Measurements from ENCODE around the gene SGMS1.
"Not testable (repeated sequence)": the region's sequence is repeated elsewhere in the genome, so short reads cannot be mapped to it uniquely, and the experiment has no call there.

Gene SGMS1

DNA sequence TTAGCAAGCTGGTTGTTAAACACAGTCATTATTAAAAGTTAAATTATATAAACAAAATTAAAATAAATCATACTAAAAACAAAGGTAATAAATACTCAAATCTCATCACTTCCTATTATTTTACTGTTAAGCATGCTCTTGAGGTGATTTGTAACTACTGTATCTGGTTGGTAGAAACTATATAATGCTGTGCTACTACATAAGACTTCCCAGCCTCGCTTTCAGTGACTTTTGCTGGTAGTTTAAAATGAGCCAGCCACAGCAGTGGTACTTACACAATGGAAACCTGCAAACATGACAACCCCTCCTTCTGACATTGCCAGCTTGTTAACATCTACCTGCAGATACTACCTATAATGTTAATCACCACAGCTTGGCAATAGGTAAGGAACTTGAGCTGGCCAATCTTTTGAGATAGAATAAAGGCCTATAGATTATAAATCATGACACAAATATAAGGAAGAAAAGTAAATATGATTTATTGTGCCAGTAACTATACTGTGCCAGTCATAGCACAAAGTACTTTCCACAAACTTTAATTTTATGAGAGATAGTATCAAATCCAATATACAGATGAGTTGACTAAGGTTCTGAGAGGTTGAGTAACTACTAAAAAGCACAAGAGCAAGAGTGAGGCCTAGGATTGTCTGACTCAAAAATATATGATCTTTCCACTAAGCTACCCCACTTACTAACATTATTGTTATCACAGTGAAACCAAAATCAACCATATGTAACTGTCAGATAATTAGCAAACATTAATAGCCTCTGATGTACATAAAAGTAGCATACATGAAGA is 191.3 kb downstream of the SGMS1 start:
- DNase-seq (ENCODE audit: low read depth), result no peak
- no peak overlapping the region for H3K4me3 ChIP-seq (ENCODE audit: control insufficient read depth, low read depth, low read length)
- TF ChIP-seq, protein P1, sequence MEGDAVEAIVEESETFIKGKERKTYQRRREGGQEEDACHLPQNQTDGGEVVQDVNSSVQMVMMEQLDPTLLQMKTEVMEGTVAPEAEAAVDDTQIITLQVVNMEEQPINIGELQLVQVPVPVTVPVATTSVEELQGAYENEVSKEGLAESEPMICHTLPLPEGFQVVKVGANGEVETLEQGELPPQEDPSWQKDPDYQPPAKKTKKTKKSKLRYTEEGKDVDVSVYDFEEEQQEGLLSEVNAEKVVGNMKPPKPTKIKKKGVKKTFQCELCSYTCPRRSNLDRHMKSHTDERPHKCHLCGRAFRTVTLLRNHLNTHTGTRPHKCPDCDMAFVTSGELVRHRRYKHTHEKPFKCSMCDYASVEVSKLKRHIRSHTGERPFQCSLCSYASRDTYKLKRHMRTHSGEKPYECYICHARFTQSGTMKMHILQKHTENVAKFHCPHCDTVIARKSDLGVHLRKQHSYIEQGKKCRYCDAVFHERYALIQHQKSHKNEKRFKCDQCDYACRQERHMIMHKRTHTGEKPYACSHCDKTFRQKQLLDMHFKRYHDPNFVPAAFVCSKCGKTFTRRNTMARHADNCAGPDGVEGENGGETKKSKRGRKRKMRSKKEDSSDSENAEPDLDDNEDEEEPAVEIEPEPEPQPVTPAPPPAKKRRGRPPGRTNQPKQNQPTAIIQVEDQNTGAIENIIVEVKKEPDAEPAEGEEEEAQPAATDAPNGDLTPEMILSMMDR (IDR thresholded peaks at IDR 0.05; ENCODE audit: control insufficient read depth, insufficient read depth, low read depth, low read length, missing control alignments), result no peak

DNA sequence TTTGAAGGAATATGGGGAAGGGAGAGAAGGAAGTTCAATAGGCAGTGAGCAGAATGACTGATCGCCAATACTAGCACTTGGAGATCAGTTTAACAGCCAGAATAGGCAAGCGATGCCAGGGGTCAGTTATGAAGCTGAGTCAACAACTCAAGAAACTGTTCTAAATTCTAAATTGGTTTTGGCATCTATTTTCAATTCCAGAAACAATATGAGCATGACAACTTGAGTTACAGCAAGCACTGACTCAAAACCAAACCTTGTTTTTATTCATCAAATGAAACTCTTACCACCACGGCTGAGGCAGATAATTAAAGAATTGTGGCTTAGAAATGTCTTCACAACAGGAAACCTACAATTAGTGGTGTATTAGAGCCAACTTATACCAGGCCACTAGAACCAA is 192.0 kb downstream of the SGMS1 start:
- DNase-seq (ENCODE audit: low read depth), result peak; percentile 74
- H3K4me3 ChIP-seq (ENCODE audit: control insufficient read depth, low read depth, low read length), result peak overlapping the region; percentile 2; the same call in 1 of the 2 replicates
- TF ChIP-seq, protein P1 (IDR thresholded peaks at IDR 0.05; ENCODE audit: control insufficient read depth, insufficient read depth, low read depth, low read length, missing control alignments), result no peak

DNA sequence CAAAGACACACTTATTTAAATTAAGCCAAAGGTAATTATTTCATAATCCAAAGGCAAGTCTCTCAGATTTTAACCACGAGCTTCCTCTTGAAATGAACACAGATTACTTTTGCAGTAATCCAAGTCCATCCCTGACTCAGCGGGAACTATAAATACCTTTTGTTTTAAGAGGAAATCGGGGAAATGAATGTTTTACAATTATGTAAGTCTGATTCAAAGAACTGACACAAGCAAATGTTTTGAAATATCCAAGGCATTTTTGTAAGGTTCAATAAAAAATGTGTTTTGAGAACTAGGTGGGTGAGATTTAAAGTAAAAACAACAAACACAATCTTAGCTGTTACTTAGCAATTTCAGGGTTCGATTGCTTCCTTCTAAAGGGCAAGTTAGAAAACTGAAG is 192.6 kb downstream of the SGMS1 start:
- DNase-seq (ENCODE audit: low read depth), result peak; percentile 73
- peak overlapping the region; percentile 2; the same call in 1 of the 2 replicates for H3K4me3 ChIP-seq (ENCODE audit: control insufficient read depth, low read depth, low read length)
- TF ChIP-seq, protein P1 (IDR thresholded peaks at IDR 0.05; ENCODE audit: control insufficient read depth, insufficient read depth, low read depth, low read length, missing control alignments), result no peak

DNA sequence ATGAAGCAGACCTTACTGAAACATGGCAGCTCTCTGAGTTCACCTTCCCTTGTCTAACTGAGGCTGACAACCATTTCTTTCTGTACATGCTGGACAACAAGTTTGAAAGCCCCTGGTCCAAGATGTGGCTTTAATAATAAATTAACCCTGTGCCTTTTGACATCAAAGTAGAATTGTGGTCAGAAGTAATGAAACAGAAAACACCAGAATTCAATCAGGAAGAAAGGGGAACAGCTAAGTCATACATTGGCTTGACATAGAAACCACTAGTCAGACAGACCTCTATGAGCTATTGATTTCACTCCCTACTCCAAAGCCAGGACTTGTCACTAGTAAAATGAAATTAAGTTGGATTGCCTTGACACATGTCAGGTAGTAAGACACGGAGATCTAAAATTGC is 197.3 kb downstream of the SGMS1 start:
- H3K4me3 ChIP-seq (ENCODE audit: control insufficient read depth, low read depth, low read length), result no peak overlapping the region
- TF ChIP-seq, protein P1 (IDR thresholded peaks at IDR 0.05; ENCODE audit: control insufficient read depth, insufficient read depth, low read depth, low read length, missing control alignments), result no peak
- no peak for DNase-seq (ENCODE audit: low read depth)

DNA sequence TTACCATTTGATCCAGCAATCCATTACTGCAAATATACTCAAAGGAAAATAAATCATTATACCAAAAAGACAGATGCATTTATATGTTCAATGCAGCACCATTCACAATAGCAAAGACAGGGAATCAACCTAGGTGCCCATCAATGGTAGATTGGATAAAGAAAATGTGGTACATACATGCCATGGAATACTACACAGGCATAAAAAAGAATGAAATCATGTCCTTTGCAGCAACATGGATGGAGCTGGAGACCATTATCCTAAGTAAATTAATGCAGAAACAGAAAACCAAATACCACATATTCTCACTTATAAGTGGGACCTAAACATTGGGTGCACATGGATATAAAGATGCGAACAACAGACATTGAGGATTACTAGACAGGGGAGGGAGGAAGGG is 198.5 kb downstream of the SGMS1 start:
- H3K4me3 ChIP-seq (ENCODE audit: control insufficient read depth, low read depth, low read length); DNase-seq (ENCODE audit: low read depth): not testable (repeated sequence)

DNA sequence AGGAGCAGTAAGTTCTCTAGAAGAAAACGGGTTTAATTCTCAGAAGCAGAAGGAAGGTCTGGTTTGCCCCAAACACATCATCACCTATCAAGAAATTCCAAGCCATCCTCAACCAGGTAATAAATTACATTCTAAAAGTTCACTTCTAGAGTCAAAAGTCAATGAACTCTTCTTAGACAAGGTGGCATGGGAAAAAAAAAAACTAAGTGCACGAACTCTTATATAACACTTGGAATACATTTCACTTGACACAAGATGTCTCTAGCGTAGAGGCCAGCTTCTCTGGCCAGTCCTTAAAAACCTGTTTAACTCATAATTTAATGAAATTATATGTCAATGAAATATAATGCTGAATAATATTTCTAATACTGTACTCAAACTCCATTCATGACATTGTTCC is 200.3 kb downstream of the SGMS1 start:
- no peak for DNase-seq (ENCODE audit: low read depth)
- TF ChIP-seq, protein P1 (IDR thresholded peaks at IDR 0.05; ENCODE audit: control insufficient read depth, insufficient read depth, low read depth, low read length, missing control alignments), result no peak
- no peak overlapping the region for H3K4me3 ChIP-seq (ENCODE audit: control insufficient read depth, low read depth, low read length)

DNA sequence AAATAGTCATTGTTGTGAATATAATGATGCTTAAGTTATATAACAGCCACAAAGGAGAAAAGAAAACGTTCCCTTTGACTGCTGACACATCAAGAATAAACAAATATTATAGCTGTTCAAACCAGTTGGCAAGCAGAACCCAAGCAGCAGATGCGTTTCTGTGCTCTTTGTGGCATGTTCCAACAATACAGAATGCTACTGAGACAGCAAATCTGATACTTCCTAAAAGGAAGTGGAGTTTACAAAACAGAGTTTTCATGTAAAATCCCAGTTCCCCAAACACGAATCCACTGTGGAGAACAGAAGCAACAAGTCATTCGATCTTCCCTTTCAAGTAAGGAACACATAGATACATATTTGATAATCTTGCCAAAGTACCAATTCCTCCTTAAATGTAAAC is 201.5 kb downstream of the SGMS1 start:
- H3K4me3 ChIP-seq (ENCODE audit: control insufficient read depth, low read depth, low read length), result no peak overlapping the region
- no peak for DNase-seq (ENCODE audit: low read depth)
- TF ChIP-seq, protein P1 (IDR thresholded peaks at IDR 0.05; ENCODE audit: control insufficient read depth, insufficient read depth, low read depth, low read length, missing control alignments), result no peak

All from AG09309 (cell line).